Measurements from ENCODE around the gene RGS10. TPM values are rescaled to one million over a fixed set of nuclear protein-coding genes. Genes with fewer than 3 reads are reported as not detected.

Gene RGS10
- total and polyA plus RNA-seq, 2 of the 8 experiments (the other 6 are each of a cell fraction or from before 2014, with no cell fraction given), result 5.5 to 13.1 TPM

GRCh38 chr10:119470920-119471702 lies 71.4 kb downstream of the RGS10 start (continued):
- TF ChIP-seq POU5F1 (IDR thresholded peaks at IDR 0.05; ENCODE audit: low read depth, low read length), result no peak
- TF ChIP-seq BCL11A (IDR thresholded peaks at IDR 0.05; ENCODE audit: low read depth in 2 of 2, low read length in 2 of 2), result no peak
- TF ChIP-seq GABPA (IDR thresholded peaks at IDR 0.05; ENCODE audit: borderline replicate concordance, insufficient read depth, low read length), result no peak
- TF ChIP-seq SAP30 (IDR thresholded peaks at IDR 0.05; ENCODE audit: insufficient read depth, insufficient replicate concordance, low read length), result no peak
- no peak for TF ChIP-seq GTF2F1 (IDR thresholded peaks at IDR 0.05; ENCODE audit: borderline replicate concordance, low read depth, low read length)
- TF ChIP-seq, protein P1, sequence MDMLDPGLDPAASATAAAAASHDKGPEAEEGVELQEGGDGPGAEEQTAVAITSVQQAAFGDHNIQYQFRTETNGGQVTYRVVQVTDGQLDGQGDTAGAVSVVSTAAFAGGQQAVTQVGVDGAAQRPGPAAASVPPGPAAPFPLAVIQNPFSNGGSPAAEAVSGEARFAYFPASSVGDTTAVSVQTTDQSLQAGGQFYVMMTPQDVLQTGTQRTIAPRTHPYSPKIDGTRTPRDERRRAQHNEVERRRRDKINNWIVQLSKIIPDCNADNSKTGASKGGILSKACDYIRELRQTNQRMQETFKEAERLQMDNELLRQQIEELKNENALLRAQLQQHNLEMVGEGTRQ (IDR thresholded peaks at IDR 0.05; ENCODE audit: low read length), result no peak
- no peak for TF ChIP-seq EGR1 (IDR thresholded peaks at IDR 0.05; ENCODE audit: borderline replicate concordance, low read depth, low read length)

All from H1 (cell line).